Measurements from ENCODE around the gene APOBR. TPM values are rescaled to one million over a fixed set of nuclear protein-coding genes. Genes with fewer than 3 reads are reported as not detected.
A peak's percentile ranks its signal among the peaks of the same experiment; 100 is the strongest.
"Not testable (repeated sequence)": the region's sequence is repeated elsewhere in the genome, so short reads cannot be mapped to it uniquely, and the experiment has no call there.

The APOBR gene
- total RNA-seq, 2 donors from 2014 or later, result 2.1 to 2.7 TPM

GRCh38 chr16:28521436-28521835, 27.0 kb downstream of the APOBR start:
- intact Hi-C loops (cut with DNase I), result no loop called here

GRCh38 chr16:28522792-28523191, 28.3 kb downstream of the APOBR start:
- no peak for DNase-seq (ENCODE audit: low spot score)
- intact Hi-C loops (cut with DNase I), result no loop called here

More at GRCh38 chr16:28521436-28521835, 27.0 kb downstream of the APOBR start:
- no peak for DNase-seq (ENCODE audit: low spot score)

GRCh38 chr16:28524681-28525171, 30.3 kb downstream of the APOBR start:
- no peak for DNase-seq (ENCODE audit: low spot score)
- intact Hi-C loops (cut with DNase I), result no loop called here

GRCh38 chr16:28526201-28527099, 32.0 kb downstream of the APOBR start:
- intact Hi-C loops (cut with DNase I), result no loop called here
- no peak for DNase-seq (ENCODE audit: low spot score)

GRCh38 chr16:28527100-28527785, 32.8 kb downstream of the APOBR start:
- intact Hi-C loops (cut with DNase I), result not testable (repeated sequence)

GRCh38 chr16:28527985-28528384, 33.5 kb downstream of the APOBR start:
- DNase-seq (ENCODE audit: low spot score), result no peak
- intact Hi-C loops (cut with DNase I), result no loop called here

More at GRCh38 chr16:28527100-28527785, 32.8 kb downstream of the APOBR start:
- DNase-seq (ENCODE audit: low spot score), result not testable (repeated sequence)

GRCh38 chr16:28528463-28528867, 34.0 kb downstream of the APOBR start:
- intact Hi-C loops (cut with DNase I), result no loop called here
- no peak for DNase-seq (ENCODE audit: low spot score)

- no peak for DNase-seq (ENCODE audit: low spot score)
- intact Hi-C loops (cut with DNase I), result no loop called here
Observed at GRCh38 chr16:28529124-28529523, 34.7 kb downstream of the APOBR start.

- peak; percentile 95 for DNase-seq (ENCODE audit: low spot score)
- intact Hi-C loops (cut with DNase I), result no loop called here
Observed at GRCh38 chr16:28531777-28532744, 37.6 kb downstream of the APOBR start.

- intact Hi-C loops (cut with DNase I), result no loop called here
- DNase-seq (ENCODE audit: low spot score), result no peak
Observed at GRCh38 chr16:28532940-28533647, 38.7 kb downstream of the APOBR start.

GRCh38 chr16:28534542-28535373, 40.3 kb downstream of the APOBR start:
- peak; percentile 85 for DNase-seq (ENCODE audit: low spot score)
- intact Hi-C loops (cut with DNase I), result no loop called here

- DNase-seq (ENCODE audit: low spot score), result no peak
- intact Hi-C loops (cut with DNase I), result no loop called here
Observed at GRCh38 chr16:28537076-28537475, 42.6 kb downstream of the APOBR start.

- intact Hi-C loops (cut with DNase I), result no loop called here
- no peak for DNase-seq (ENCODE audit: low spot score)
Observed at GRCh38 chr16:28537964-28538732, 43.7 kb downstream of the APOBR start.

- DNase-seq (ENCODE audit: low spot score), result peak; percentile 97
- intact Hi-C loops (cut with DNase I), result no loop called here
Observed at GRCh38 chr16:28538733-28539596, 44.5 kb downstream of the APOBR start, which contains the start of gene NUPR1. Gene NUPR1 (minus strand): TSS chr16:28538974. CDS start chr16:28538907, 67 bp downstream.

GRCh38 chr16:28540346-28540745, 45.9 kb downstream of the APOBR start:
- DNase-seq (ENCODE audit: low spot score), result no peak
- intact Hi-C loops (cut with DNase I), result loop anchor here in 1 of 2 donors (10.0 kb wide), 1 partner anchor 46 kb away; the partner anchor contains the start of genes APOBR and CLN3

- intact Hi-C loops (cut with DNase I), result loop anchor here in 1 of 2 donors (10.0 kb wide), 1 partner anchor 48 kb away; the partner anchor contains the start of genes APOBR and CLN3
- no peak for DNase-seq (ENCODE audit: low spot score)
Observed at GRCh38 chr16:28542646-28543045, 48.2 kb downstream of the APOBR start.
